IMR-90 (cell line): ENCODE data around the gene UBE2G1. TPM values are rescaled to one million over a fixed set of nuclear protein-coding genes. Genes with fewer than 3 reads are reported as not detected.

Source experiments
- ATAC-seq: fragments of 200-7000 bp; cut with Tn5 transposase; 2 replicates; pipeline ENCODE4 v1.9.1; 2020; ENCODE audit warnings: low read depth, mild to moderate bottlenecking, moderate library complexity
- BruUV-seq: library from RNA; stranded (reverse); fragments of 400-500 nt; replicated peaks from 2 replicates; lab custom pipeline; 2021; lab: Mats Ljungman, UMichigan
- CTCF ChIA-PET: fragments of 300-600 bp; formaldehyde crosslinking; extraction: SDS; loops from one replicate; lab custom pipeline; 2021; ENCODE audit warnings: antibody characterized with exemption; lab: Yijun Ruan, JAX
- POLR2A ChIA-PET: fragments of 300-600 bp; sonication (Branson Sonifier 250); formaldehyde crosslinking; loops from one replicate; lab custom pipeline; 2022; ENCODE audit warnings: antibody characterized with exemption; ENCODE audit not compliant: unreplicated experiment; lab: Charles Lee
- DNase-seq: peaks from one replicate; pipeline ENCODE4 v3.0.0; 2013
- H2AFZ ChIP-seq: replicated peaks from 2 replicates; pipeline ENCODE3; 2013; ENCODE audit warnings: low read length, mild to moderate bottlenecking; ENCODE audit not compliant: poor library complexity
- H2AK5ac ChIP-seq: 2 replicates; pipeline ENCODE4 v1.6.1; 2013; ENCODE audit warnings: low read depth, low read length, inconsistent platforms
- H2AK9ac ChIP-seq: replicated peaks from 2 replicates; pipeline ENCODE3; 2013; ENCODE audit warnings: mild to moderate bottlenecking, low read depth, low read length, moderate library complexity; ENCODE audit not compliant: poor library complexity
- H2BK120ac ChIP-seq: 2 replicates; pipeline ENCODE4 v1.6.1; 2013; ENCODE audit warnings: low read depth, low read length, inconsistent platforms
- H2BK15ac ChIP-seq: 3 replicates; pipeline ENCODE4 v1.6.1; 2013; ENCODE audit warnings: low read depth, low read length, inconsistent platforms
- H2BK20ac ChIP-seq: 2 replicates; pipeline ENCODE4 v1.6.1; 2013; ENCODE audit warnings: low read depth, mild to moderate bottlenecking, inconsistent platforms, low read length, moderate library complexity
- H2BK5ac ChIP-seq: 2 replicates; pipeline ENCODE4 v1.6.1; 2013; ENCODE audit warnings: mild to moderate bottlenecking, low read depth, low read length, inconsistent platforms; ENCODE audit not compliant: poor library complexity, severe bottlenecking
- H3K14ac ChIP-seq: replicated peaks from 2 replicates; pipeline ENCODE4 v1.6.1; 2013; ENCODE audit warnings: low read depth, low read length, inconsistent platforms
- H3K18ac ChIP-seq: 2 replicates; pipeline ENCODE4 v1.6.1; 2013; ENCODE audit warnings: low read depth, low read length, control low read depth
- H3K23ac ChIP-seq: 2 replicates; pipeline ENCODE4 v1.6.1; 2013; ENCODE audit warnings: low read depth, low read length, inconsistent platforms
- H3K27ac ChIP-seq: 2 replicates; pipeline ENCODE4 v1.5.1; 2013; ENCODE audit warnings: mild to moderate bottlenecking, control low read depth, low read length; ENCODE audit not compliant: insufficient read depth
- H3K27me3 ChIP-seq: 2 replicates; pipeline ENCODE4 v1.6.1; 2013; ENCODE audit warnings: low read length; ENCODE audit not compliant: control insufficient read depth, insufficient read depth
- H3K36me3 ChIP-seq: 2 replicates; pipeline ENCODE4 v1.6.1; 2013; ENCODE audit warnings: low read length, mixed read lengths; ENCODE audit not compliant: control insufficient read depth, insufficient read depth
- H3K4ac ChIP-seq: 2 replicates; pipeline ENCODE4 v1.6.1; 2013; ENCODE audit warnings: low read depth, low read length, inconsistent platforms
- H3K4me1 ChIP-seq: 2 replicates; pipeline ENCODE4 v1.6.1; 2013; ENCODE audit warnings: low read length, mixed read lengths; ENCODE audit not compliant: control insufficient read depth, insufficient read depth
- H3K4me2 ChIP-seq: 2 replicates; pipeline ENCODE4 v1.6.1; 2013; ENCODE audit warnings: low read depth, mild to moderate bottlenecking, control low read depth, low read length, moderate library complexity
- H3K4me3 ChIP-seq: 2 replicates; pipeline ENCODE4 v1.5.1; 2013; ENCODE audit warnings: low read depth, mild to moderate bottlenecking, control low read depth, low read length, moderate library complexity; ENCODE audit not compliant: insufficient read depth
- H3K56ac ChIP-seq: 2 replicates; pipeline ENCODE4 v1.6.1; 2013; ENCODE audit warnings: low read length, inconsistent platforms; ENCODE audit not compliant: insufficient read depth; ENCODE audit errors: extremely low read depth
- H3K79me1 ChIP-seq, 2 experiments: 2 replicates each; pipeline ENCODE4 v1.6.1; 2013; ENCODE audit warnings: low read length in 2 of 2, inconsistent platforms in 1 of 2, low read depth in 1 of 2
- H3K9ac ChIP-seq: 2 replicates; pipeline ENCODE4 v1.6.1; 2013; ENCODE audit warnings: low read depth, low read length, control low read depth
- H3K9me1 ChIP-seq: 2 replicates; pipeline ENCODE4 v1.6.1; 2013; ENCODE audit warnings: low read length, inconsistent platforms; ENCODE audit not compliant: insufficient read depth
- H3K9me3 ChIP-seq: 2 replicates; pipeline ENCODE4 v1.6.1; 2013; ENCODE audit warnings: low read length; ENCODE audit not compliant: control insufficient read depth, insufficient read depth
- H4K20me1 ChIP-seq: 2 replicates; pipeline ENCODE4 v1.6.1; 2013; ENCODE audit warnings: low read length, inconsistent platforms; ENCODE audit not compliant: insufficient read depth
- H4K5ac ChIP-seq: 2 replicates; pipeline ENCODE4 v1.6.1; 2013; ENCODE audit warnings: mild to moderate bottlenecking, low read depth, low read length, control low read depth
- H4K8ac ChIP-seq, 2 experiments: 2 replicates each; pipeline ENCODE4 v1.6.1; 2013; ENCODE audit warnings: low read depth in 2 of 2, low read length in 2 of 2, control low read depth in 1 of 2, inconsistent platforms in 1 of 2
- H4K91ac ChIP-seq: 2 replicates; pipeline ENCODE4 v1.6.1; 2013; ENCODE audit warnings: low read depth, low read length, inconsistent platforms; ENCODE audit not compliant: insufficient read depth
- BHLHE40 ChIP-seq: fragments of 150-350 bp; IDR thresholded peaks from 2 replicates; pipeline ENCODE4 v1.6.1; 2016; ENCODE audit warnings: mild to moderate bottlenecking, low read depth, low read length
- CEBPB ChIP-seq: IDR thresholded peaks from 2 replicates; pipeline ENCODE4 v1.6.1; 2012; ENCODE audit warnings: low read depth, low read length, improper control_type of control experiment
- CHD1 ChIP-seq: IDR thresholded peaks from 2 replicates; pipeline ENCODE4 v1.6.1; 2012; ENCODE audit warnings: low read depth, low read length, improper control_type of control experiment
- FOS ChIP-seq: fragments of 150-350 bp; IDR thresholded peaks from 2 replicates; pipeline ENCODE4 v1.6.1; 2016; ENCODE audit warnings: low read depth, low read length
- MAFK ChIP-seq: IDR thresholded peaks from 2 replicates; pipeline ENCODE4 v1.6.1; 2012; ENCODE audit warnings: low read depth, low read length, improper control_type of control experiment
- MAZ ChIP-seq: IDR thresholded peaks from 2 replicates; pipeline ENCODE4 v1.6.1; 2012; ENCODE audit warnings: low read depth, mild to moderate bottlenecking, low read length, improper control_type of control experiment, moderate library complexity, borderline replicate concordance
- MXI1 ChIP-seq: IDR thresholded peaks from 2 replicates; pipeline ENCODE4 v1.6.1; 2012; ENCODE audit warnings: low read depth, mild to moderate bottlenecking, low read length, moderate library complexity, borderline replicate concordance
- NFE2L2 ChIP-seq: fragments of 150-350 bp; IDR thresholded peaks from 2 replicates; pipeline ENCODE4 v1.6.1; 2016; ENCODE audit warnings: low read depth, mild to moderate bottlenecking, low read length
- POLR2A ChIP-seq: IDR thresholded peaks from 2 replicates; pipeline ENCODE4 v1.6.1; 2012; ENCODE audit warnings: mild to moderate bottlenecking, low read depth, low read length
- RAD21 ChIP-seq: IDR thresholded peaks from 2 replicates; pipeline ENCODE4 v1.6.1; 2012; ENCODE audit warnings: low read length, improper control_type of control experiment
- RCOR1 ChIP-seq: IDR thresholded peaks from 2 replicates; pipeline ENCODE4 v1.6.1; 2012; ENCODE audit warnings: mild to moderate bottlenecking, low read length, improper control_type of control experiment; ENCODE audit not compliant: insufficient replicate concordance
- RFX5 ChIP-seq: IDR thresholded peaks from 2 replicates; pipeline ENCODE4 v1.8.0; 2012; ENCODE audit warnings: low read depth, mild to moderate bottlenecking, low read length, moderate library complexity
- SMC3 ChIP-seq: fragments of 150-350 bp; IDR thresholded peaks from 2 replicates; pipeline ENCODE4 v1.6.1; 2016; ENCODE audit warnings: low read depth, mild to moderate bottlenecking, antibody characterized with exemption, low read length, moderate library complexity
- WGBS, 2 experiments: methylation state at CpG; one replicate each; pipeline versions ENCODE4 v1.1.5 to v1.1.7; 2013; ENCODE audit warnings: missing lambda C conversion rate in 2 of 2; ENCODE audit not compliant: insufficient read length in 1 of 2; ENCODE audit errors: extremely low coverage in 2 of 2; 5-methylcytosine and 5-hydroxymethylcytosine counted together
- dilution Hi-C: fragments of 300-500 bp; cut with HindIII; formaldehyde crosslinking; loops from one replicate; pipeline ENCODE4 v1.14.3; 2018; ENCODE audit warnings: low sequenced_read_pairs; ENCODE audit not compliant: unreplicated experiment
- in situ Hi-C: fragments of 300-500 bp; cut with MboI; formaldehyde crosslinking; loops from 3 replicates; pipeline ENCODE4 v1.14.3; 2019; ENCODE audit warnings: low sequenced_read_pairs, inconsistent platforms, mixed read lengths
- intact Hi-C: fragments of 100-400 bp; cut with micrococcal nuclease; formaldehyde crosslinking; loops from 2 replicates; pipeline ENCODE4 v1.10.0; 2022
- polyA plus RNA-seq, 3 experiments: library from polyadenylated mRNA; depleted of rRNA; stranded (reverse); fragments of >200 nt; gene quantifications; 2 replicates each; pipeline ENCODE4 v1.2.3, GENCODE V29; 2012; ENCODE audit warnings: low replicate concordance in 1 of 3
- total RNA-seq: library from RNA; depleted of rRNA; stranded (reverse); fragments of >200 nt; gene quantifications from 2 replicates; pipeline ENCODE4 v1.2.3, GENCODE V29; 2012
- TF ChIP-seq, protein P1 (sequence below): fragments of 150-350 bp; IDR thresholded peaks from 2 replicates; pipeline ENCODE4 v1.6.1; 2016; ENCODE audit warnings: low read depth, mild to moderate bottlenecking, low read length, moderate library complexity, borderline replicate concordance

UBE2G1 gene
- total and polyA plus RNA-seq, 2 of the 4 experiments (the other 2 are of a cell fraction): 26.3 to 26.6 TPM

- 85% methylated on average over 3 of the region's 5 CpGs; no CpG with 5 or more reads in 1 of the 2 experiments for WGBS, 2 experiments
- Histone ChIP-seq H2BK5ac (no peak overlapping the region), H3K23ac (no peak overlapping the region), H3K27ac (no peak overlapping the region), H2AK5ac (no peak overlapping the region), H3K4me2 (no peak overlapping the region), H2AFZ (peak overlapping the region; percentile 2), H4K91ac (no peak overlapping the region), H4K20me1 (peaks cover 14% of the 10 kb centered on the region), H2BK120ac (no peak overlapping the region), H3K9me1 (no peaks in the 10 kb centered on the region), H3K4me1 (no peaks in the 10 kb centered on the region), H3K79me1 (peaks cover 0 to 7% of the 10 kb centered on the region in 2 experiments; a peak in 2 of 4 replicates), H2AK9ac (peak overlapping the region; percentile 8), H2BK20ac (no peak overlapping the region), H3K27me3 (no peaks in the 10 kb centered on the region), H3K9ac (no peak overlapping the region), H3K4me3 (no peak overlapping the region), H3K4ac (no peak overlapping the region), H3K9me3 (no peaks in the 10 kb centered on the region), H3K14ac (no peak overlapping the region), H3K36me3 (no peaks in the 10 kb centered on the region), H4K5ac (no peak overlapping the region), H3K56ac (no peak overlapping the region), H2BK15ac (no peak overlapping the region), H4K8ac (no peak overlapping the region), H3K18ac (no peak overlapping the region)
- dilution Hi-C loops: no loop called here
- intact Hi-C loops: loop anchor here (5.0 kb wide), 1 partner anchor 136 kb away; no protein-coding TSS in a partner anchor
- POLR2A ChIA-PET: no interaction called here
- no peak for DNase-seq
- ATAC-seq: no peak
- in situ Hi-C loops: no loop called here
- no TSS peak for BruUV-seq
- CTCF ChIA-PET: no interaction called here
- TF ChIP-seq SMC3 (no peak), RFX5 (no peak), BHLHE40 (no peak), POLR2A (no peak), MAZ (no peak), NFE2L2 (no peak), RAD21 (no peak), CHD1 (no peak), MXI1 (no peak), CEBPB (no peak), RCOR1 (no peak), FOS (no peak), MAFK (no peak)
- TF ChIP-seq, protein P1, sequence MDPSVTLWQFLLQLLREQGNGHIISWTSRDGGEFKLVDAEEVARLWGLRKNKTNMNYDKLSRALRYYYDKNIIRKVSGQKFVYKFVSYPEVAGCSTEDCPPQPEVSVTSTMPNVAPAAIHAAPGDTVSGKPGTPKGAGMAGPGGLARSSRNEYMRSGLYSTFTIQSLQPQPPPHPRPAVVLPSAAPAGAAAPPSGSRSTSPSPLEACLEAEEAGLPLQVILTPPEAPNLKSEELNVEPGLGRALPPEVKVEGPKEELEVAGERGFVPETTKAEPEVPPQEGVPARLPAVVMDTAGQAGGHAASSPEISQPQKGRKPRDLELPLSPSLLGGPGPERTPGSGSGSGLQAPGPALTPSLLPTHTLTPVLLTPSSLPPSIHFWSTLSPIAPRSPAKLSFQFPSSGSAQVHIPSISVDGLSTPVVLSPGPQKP: no peak
Measured at GRCh38 chr17:4368341-4368740, 1.9 kb upstream of the UBE2G1 start.
